Upper lobe of left lung (tissue), 4 donors: Measurements from ENCODE around the gene UBN1.

Source experiments
- CTCF ChIP-seq, 6 experiments: fragments of 450-650 bp in 4 of 6; fragments of 200-600 bp in 2 of 6; sonication (generic) in 2 of 6; IDR thresholded peaks; one replicate each; pipeline ENCODE4 v1.5.1; 2016 to 2019; ENCODE audit warnings: antibody characterized with exemption in 6 of 6
- POLR2A ChIP-seq, 4 donors: fragments of 450-650 bp; IDR thresholded peaks; one replicate each; pipeline ENCODE4 v1.5.1; 2016 to 2017; ENCODE audit warnings: antibody characterized with exemption in 4 of 4, mild to moderate bottlenecking in 2 of 4
- POLR2AphosphoS5 ChIP-seq, 2 donors: sonication (generic); formaldehyde crosslinking; IDR thresholded peaks; one replicate each; pipeline ENCODE4 v1.5.1; 2017; ENCODE audit warnings: antibody characterized with exemption in 2 of 2

GRCh38 chr16:4847774-4848587, 700 bp downstream of the UBN1 start:
- TF ChIP-seq CTCF (IDR thresholded peaks at IDR 0.05) (peak in 2 of 6 experiments; percentile 10 to 20), POLR2A (IDR thresholded peaks at IDR 0.05) (no peak), POLR2AphosphoS5 (IDR thresholded peaks at IDR 0.05) (no peak)
